Activated CD4-positive, CD25-positive, alpha-beta regulatory T cell treated with anti-CD3 and anti-CD28 coated beads, Interleukin-2, amount 50 U/mL, for 16 hours (primary cell): Measurements from ENCODE around the gene C16orf86.
A peak's percentile ranks its signal among the peaks of the same experiment; 100 is the strongest.

Source experiments
- DNase-seq: peaks from one replicate; pipeline ENCODE4 v3.0.0-alpha.2; 2020; ENCODE audit warnings: low read depth, low spot score

C16orf86 gene, protein sequence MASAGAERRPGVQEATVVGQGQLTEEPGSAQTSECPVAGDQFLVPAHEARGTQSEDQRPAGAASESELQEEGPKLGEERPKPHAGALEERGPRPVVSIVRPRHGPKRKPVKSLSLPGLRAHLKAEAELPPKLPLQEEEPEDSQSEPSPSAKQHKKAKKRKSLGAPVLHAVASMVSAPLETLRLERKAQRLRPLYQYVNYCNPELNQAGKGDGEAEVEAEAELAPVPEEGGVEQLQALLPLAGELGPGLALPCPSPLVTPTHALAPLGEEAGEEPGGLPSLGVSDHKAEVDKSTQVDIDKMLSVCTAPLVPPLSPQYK

DNA sequence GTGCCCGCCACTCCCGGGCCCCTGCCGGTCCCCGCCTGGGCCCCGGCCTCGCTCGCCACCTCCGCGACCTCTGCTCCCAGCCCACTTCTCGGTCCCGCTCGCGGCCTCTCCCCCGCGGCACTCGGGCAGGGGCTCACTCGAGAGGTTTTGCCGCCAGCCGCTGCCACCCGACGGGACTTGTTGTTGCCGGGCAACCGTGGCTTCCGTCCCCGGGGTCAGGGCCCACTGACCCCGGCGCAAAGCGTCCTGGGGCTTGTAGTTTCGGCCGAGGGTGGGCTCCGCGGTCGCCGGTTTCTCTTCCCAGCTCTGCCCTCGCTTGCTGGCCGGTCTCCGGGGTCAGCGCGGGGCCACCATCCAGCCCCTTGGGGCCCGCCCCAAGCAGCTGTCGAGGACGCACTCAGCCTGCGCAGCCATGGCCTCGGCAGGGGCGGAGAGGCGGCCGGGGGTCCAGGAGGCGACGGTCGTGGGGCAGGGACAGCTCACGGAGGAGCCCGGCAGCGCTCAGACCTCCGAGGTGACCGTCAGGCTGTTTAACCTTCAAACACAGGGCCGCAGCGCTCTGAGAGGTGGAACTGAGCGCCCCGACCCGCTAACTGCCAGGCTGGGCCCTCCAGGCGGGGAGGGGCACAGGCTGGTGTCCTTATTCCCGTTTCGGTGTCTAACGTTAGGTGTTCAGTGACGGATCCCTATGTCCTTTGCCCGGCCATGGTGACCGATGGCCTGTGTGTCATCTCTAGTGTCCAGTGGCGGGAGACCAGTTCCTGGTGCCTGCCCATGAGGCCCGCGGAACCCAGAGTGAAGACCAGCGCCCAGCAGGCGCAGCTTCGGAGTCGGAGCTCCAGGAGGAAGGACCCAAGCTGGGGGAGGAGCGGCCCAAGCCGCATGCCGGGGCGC lies at the start of gene C16orf86, which contains the start of gene ENKD1:
Gene C16orf86, plus strand, starts transcription at position 256 of the 894 bp plus-strand sequence. Its CDS starts 157 bp downstream, at position 413.
Gene ENKD1, minus strand, starts transcription at position 192 of the 894 bp plus-strand sequence. CDS start 308 bp downstream, outside the sequence.
- DNase-seq: peak; percentile 69

DNA sequence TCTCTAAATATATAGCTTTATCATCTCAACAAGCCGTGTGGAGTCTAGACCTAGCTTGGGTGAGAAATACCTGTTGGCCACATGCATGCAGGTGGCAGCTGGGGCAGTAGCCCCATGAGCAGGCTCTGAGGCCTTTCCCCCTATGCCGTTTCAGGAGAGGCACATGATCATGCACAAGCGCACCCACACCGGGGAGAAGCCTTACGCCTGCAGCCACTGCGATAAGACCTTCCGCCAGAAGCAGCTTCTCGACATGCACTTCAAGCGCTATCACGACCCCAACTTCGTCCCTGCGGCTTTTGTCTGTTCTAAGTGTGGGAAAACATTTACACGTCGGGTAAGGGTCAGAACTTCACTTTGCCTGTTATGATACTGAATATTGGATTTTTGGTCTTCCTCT lies 38.4 kb upstream of the C16orf86 start:
- DNase-seq: no peak

DNA sequence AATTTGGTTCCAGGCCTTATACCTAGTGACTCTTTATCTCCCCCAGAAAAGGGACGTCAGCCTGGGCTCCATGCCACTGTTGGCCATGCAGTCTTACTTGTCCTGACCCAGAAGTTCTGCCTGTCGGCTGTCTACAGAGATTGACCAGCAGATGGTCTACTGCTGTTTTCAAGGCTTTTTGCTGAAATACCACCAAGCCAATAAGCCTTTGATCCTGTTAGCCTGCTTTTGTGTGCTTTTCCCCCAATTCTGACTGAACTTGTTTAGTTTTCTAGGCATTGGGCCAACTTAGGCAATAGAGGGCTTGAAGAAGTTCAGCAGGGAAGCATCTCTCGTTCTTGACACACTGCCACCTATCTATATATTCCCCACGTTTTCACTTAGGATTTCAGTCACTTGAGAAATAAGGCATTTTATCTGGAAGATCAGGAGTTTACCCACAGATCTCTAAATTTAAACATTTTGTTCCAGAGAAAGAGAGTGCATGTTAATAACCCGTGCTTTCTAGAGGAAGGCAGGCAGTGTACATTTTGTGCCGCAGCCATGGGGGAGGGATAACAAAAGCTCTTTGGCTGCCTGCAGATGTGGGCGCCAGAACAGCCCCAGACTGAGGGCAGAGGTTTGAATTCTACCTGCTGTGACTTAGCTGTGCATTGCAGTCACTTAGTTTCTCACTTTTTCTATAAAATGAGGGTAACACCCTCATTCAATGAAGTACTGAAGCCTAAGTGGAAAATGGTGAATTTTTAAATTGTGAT lies 34.0 kb upstream of the C16orf86 start:
- no peak for DNase-seq

DNA sequence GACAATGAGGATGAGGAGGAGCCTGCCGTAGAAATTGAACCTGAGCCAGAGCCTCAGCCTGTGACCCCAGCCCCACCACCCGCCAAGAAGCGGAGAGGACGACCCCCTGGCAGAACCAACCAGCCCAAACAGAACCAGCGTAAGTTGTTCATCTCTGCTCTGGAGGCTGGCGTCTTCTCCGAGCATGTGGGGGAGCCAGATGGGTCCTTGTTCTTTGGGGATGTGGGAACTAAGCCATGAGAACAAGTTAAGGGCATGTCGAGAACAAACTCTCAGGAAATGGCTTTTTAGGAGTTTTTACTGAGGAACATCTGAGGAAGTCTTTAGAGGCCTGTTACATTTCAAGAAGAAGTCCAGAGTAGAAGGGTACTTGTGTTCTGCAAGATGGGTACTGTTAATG lies 29.9 kb upstream of the C16orf86 start:
- DNase-seq: no peak

DNA sequence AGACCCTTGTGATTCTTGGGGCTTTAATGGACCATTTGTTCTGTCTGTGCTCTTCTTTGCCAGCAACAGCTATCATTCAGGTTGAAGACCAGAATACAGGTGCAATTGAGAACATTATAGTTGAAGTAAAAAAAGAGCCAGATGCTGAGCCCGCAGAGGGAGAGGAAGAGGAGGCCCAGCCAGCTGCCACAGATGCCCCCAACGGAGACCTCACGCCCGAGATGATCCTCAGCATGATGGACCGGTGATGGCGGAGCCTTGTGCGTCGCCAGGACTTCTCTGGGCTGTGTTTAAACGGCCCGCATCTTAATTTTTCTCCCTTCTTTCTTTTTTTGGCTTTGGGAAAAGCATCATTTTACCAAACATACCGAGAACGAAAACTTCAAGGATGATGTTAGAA lies 29.0 kb upstream of the C16orf86 start:
- DNase-seq: no peak

DNA sequence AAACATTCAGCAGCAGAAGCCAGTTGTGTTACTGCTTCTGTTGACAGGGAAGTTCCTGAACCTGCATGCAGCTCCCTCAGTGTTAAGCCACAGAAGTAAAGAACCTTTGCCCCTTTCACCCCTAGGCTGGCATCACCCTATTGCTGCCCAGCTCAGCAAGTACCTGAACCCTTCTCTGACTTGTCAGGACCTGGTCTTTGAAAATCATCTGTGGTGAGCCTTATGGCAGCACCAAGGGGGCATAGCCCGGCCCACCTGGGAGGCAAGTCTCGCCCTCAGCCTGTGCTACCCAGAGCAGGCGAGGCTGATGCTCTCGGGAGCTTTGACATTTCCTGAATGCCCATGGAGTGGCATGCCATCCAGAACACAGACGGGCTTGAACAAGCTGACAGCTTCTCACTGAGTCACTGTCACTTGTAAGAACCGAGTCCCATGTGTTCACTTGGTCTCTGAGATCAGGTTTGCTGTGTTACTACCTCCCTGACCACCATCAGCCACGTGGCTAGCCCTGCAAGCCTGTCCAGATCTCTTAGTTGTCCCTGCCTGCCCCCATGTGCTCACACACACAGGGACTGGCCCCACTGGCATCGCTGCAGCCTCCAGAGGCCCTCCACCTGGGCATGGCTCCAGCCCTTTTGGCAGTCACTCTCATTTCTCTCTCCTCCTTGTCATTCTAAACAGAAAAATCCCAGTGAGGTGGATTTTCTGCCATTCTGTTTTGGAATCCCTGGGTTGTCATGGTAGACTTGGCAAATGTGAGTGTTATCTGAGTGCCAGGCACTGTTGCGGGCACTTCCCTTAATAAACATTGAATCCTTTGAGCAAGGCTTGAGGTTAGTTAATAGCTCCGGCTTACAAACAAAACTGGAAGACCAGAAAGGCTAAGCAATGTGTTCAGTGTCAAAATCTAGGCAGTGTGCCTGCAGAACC lies 24.6 kb upstream of the C16orf86 start:
- no peak for DNase-seq

DNA sequence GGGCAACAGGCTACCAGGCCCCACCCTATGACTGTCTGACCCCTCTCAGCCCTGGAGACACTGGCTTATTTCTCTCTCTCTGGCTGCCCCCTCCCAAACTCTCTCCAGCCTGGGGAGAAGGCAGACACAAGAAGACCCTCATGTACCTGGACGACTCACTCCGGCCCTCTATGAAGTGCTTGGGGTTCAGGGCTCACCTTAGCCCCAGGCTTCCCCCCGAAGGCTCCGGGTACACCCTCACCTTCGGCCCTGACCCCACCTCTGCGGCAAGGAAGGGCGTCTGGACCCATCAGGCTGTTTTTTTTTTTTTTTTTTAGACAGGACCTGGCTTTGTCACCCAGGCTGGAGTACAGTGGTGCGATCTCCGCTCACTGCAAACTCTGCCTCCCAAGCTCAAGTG lies 22.6 kb upstream of the C16orf86 start:
- no peak for DNase-seq

DNA sequence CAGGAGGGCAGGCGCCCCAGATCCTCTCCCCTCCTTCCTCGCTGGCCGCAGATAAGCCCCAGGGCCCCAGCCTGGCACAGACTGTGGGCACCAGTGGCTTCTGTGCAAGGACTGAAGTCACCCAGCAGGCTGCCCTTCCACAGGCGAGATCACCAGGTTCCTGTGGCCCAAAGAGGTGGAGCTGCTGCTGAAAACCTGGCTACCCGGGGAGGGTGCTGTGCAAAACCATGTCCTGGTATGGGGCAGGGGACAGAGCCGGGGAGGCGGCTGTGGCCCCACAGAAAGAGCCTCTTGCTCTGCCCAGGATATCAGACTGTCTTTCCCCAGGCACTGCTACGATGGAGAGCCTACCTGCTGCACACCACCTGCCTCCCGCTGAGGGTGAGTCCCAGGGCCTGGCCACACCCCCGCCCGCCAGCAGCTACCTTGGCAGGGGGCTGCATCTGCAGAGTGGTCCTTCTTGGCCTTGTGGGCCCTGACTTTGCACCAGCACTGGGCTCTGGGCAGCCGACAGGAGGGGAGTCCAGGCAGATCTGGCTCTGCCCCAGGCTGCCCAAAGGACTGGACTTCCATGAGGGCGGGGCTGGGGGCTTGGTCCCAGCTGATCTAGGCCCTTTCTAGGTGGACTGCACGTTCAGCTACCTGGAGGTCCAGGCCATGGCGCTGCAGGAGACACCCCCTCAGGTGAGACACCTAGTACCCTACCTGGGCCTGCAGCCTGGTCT lies 21.1 kb upstream of the C16orf86 start:
- DNase-seq: no peak

DNA sequence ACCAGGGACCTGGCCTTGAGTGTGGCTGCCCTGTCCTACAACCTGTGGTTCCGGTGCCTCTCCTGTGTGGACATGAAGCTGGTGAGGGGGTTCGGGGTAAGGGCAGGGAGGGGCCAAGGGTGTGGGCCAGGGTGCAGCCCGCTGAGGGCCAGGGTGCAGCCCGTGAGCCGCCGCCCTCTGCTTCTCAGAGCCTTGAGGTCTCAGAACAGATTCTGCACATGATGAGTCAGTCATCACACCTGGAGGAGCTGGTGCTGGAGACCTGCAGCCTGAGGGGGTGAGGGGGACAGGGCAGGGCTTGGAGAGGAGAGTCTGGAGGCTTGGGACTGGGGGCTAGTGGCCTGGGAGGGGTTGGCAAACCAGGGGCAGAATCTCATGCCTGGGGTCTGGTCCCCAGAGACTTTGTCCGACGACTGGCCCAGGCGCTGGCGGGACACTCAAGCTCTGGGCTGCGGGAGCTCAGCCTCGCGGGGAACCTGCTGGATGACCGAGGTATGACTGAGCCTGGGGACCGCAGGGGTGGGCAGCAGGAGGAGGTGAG lies 19.4 kb upstream of the C16orf86 start:
- no peak for DNase-seq

DNA sequence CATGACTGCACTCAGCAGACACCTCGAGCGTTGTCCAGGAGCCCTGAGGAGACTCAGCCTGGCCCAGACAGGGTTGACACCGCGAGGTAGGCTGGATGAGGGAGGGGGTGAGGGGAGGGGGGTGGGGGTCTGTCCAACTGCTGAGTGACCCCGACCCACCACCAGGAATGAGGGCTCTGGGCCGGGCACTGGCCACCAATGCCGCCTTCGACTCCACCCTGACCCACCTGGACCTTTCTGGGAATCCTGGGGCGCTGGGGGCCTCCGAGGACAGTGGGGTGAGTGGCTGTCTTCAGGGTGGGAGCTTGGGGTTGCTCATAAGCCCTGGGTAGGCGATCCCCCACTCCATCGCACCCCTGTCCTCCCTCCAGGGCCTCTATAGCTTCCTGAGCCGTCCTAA lies 18.9 kb upstream of the C16orf86 start:
- DNase-seq: no peak

DNA sequence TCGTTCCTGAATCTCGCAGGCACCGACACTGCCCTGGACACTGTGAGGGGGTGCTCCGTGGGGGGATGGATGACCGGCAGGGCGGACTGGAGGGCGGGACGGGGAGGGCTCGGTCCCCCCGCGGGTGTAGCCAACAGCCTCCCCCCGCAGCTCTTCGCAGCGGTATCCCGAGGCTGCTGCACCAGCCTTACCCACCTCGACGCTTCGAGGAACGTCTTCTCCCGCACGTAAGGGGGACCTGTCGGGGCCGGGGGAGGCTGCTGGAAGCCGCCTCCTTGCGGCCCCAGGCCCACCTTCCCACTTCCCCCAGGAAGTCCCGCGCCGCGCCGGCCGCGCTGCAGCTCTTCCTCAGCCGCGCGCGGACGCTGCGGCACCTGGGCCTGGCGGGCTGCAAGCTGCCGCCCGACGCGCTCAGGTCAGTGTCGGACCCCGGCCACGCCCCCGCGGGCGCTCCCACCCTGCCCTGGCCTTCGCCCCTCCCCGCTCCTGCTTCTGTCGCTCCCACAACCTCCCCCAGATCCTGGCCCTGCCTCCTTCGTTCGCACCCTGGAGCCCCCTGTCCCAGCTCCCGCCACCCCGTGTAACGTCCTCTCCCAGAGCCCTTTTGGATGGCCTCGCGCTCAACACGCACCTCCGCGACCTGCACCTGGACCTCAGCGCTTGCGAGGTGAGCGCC lies 18.4 kb upstream of the C16orf86 start:
- DNase-seq: no peak

DNA sequence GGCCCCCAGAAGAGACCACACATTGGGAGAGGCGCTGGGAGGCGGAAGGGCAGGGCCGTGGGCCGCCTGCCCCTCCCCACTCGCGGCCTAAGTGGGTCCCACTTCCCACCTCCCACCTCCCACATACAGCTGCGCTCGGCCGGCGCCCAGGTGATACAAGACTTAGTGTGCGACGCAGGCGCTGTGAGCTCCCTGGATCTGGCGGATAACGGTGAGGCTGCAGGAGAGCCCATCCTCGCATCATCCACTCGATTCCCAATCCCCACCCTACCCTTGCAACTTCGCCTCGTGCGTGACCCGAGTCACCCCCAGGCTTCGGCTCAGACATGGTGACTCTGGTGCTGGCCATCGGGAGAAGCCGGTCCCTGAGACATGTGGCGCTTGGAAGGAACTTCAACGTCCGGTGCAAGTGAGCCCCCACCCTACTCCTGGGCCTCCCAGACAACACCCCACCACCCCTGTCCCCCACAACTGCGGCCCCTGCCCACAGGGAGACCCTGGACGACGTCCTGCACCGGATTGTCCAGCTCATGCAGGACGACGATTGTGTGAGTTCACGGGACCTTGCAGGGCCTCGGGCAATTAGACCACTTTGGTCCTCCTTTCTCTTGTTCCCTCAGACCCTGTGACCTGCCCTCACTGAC lies 17.7 kb upstream of the C16orf86 start:
- no peak for DNase-seq

DNA sequence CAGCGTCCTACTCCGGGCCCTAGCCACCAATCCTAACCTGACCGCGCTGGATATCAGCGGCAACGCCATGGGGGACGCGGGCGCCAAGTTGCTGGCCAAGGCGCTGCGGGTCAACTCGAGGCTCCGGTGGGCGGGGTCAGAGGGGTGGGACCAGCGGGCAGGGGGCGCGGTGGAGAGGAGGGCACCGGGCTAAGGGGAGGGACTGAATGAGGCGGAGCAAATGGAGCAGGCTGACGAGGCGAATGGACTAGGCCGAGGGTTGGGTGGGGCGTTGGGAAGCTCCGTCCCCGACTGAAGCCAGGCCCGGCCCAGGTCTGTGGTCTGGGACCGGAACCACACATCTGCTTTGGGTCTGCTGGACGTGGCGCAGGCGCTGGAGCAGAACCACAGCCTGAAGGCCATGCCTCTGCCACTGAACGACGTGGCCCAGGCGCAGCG lies 17.1 kb upstream of the C16orf86 start:
- no peak for DNase-seq

DNA sequence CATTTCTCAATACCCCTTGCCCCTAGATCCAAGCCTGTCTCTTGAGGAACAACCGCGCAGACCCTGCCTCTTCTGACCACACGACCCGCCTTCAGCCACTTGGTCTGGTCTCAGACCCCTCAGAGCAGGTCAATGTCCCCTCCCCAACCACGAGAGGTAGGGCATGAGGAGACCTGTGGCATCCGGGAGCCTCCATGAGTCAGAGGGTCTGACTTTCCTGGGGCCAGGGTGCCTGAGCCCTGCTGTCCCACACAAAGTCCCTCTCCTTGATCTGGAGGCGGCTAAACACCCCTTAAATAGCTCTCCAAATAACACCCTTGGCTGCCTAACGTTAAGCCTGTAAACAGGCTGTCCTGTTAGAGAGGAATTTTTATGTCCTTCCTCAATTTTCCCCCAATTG lies 16.6 kb upstream of the C16orf86 start:
- no peak for DNase-seq

DNA sequence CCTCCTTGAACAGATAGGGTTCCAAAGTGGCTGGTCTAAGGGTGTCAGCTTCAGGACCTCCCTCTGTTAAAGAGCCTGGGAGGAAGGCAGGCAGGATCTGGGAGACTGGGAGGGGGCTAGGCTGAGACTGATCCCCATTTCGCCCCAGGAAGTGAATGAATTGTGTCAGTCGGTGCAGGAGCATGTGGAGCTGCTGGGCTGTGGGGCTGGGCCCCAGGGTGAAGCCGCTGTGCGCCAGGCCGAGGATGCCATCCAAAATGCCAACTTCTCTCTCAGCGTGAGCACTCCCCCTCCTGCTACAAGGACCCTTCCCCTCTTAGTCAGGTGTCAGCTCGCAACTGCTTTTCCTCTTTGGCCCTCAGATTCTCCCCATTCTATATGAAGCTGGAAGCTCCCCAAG lies 15.6 kb upstream of the C16orf86 start:
- no peak for DNase-seq

DNA sequence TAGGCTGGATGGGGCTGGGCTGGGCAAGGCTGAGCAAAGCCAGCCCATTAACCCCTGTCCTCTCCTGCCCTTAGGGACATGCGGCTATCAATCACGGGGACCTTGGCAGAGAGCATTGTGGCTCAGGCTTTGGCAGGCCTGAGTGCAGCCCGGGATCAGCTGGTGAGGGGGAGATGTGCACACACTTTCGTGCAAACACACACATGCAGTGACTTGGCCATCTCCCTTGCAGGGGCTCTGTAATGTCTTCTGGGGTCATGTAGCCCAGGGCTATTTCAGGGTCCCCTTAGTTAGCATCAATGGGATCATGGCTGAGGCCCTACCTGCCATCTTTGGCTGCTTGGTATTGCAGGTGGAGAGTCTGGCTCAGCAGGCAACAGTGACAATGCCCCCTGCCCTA lies 14.8 kb upstream of the C16orf86 start:
- no peak for DNase-seq

DNA sequence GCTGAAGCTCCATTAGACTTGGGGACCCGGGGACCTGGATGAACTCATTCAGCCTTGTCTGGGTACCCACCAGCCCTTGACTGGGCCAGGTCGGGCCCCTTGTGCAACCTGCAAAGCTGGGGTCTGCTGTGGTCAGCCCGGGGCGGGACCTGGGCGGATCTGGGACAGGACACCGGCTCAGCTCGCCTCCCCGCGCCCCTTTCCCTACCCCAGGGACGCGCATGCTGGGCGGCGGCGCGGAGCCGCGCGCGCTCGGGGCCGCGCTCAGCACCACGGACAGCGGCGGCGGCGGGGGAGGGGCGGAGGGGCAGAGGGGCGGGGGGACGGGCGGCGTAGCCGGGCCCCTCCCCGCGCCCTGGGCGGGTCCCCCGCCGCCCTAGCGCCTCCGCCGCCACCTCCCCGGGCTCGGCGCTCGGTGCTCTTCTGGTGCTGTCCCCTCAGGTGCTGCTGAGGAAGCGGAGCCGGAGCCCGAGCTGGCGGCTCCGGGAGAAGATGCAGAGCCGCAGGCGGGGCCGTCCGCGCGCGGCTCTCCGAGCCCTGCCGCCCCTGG lies 14.0 kb upstream of the C16orf86 start:
- DNase-seq: no peak

DNA sequence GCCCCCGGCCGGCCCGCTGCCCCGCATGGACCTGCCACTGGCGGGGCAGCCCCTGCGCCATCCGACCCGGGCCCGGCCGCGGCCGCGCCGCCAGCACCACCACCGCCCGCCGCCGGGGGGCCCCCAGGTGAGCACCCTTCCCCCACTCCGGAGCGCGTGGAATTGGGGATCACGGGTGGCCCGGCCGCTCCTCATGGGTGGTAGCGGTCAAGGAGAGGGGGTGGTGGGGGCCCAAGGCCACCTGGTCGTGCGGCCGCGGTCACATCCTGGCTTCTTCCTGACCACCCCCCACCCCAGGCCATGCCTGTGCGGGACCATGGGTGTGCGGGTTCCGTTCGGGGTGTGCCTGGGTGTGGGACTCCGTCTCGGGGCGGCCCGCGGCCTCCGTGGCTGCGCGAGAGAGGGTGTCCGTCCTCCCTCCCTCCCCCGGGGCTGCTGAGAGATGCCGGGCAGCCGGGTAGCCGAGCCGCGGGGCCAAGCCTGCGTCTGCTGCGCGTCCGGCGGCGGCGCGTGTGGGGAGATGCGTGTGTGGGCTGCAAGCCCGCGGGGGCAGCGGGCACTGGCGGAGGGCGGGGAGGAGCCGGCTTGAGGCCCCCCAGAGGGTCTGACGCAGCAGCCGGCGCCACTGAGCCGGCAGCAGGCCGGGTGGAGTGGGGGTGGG lies 13.4 kb upstream of the C16orf86 start:
- DNase-seq: no peak
